GM18868 (cell line): ENCODE data around the gene TRIM14.
"Not testable (repeated sequence)": the region's sequence is repeated elsewhere in the genome, so short reads cannot be mapped to it uniquely, and the experiment has no call there.

ENCODE experiments used
- ATAC-seq: cut with Tn5 transposase; IDR thresholded peaks from one replicate; pipeline ENCODE4 v1.9.1; 2021; ENCODE audit warnings: mild to moderate bottlenecking, moderate library complexity; ENCODE audit not compliant: unreplicated experiment

TRIM14 gene

GRCh38 chr9:98108531-98109031, 10.4 kb downstream of the TRIM14 start:
- peak; percentile 81 for ATAC-seq

GRCh38 chr9:98107926-98108325, 11.1 kb downstream of the TRIM14 start:
- peak; percentile 23 for ATAC-seq

- ATAC-seq = no peak
Measured at GRCh38 chr9:98105006-98105405, 14.0 kb downstream of the TRIM14 start.

- no peak for ATAC-seq
Measured at GRCh38 chr9:98104445-98104881, 14.6 kb downstream of the TRIM14 start.

- ATAC-seq = peak; percentile 94
Measured at GRCh38 chr9:98101868-98102273, 17.2 kb downstream of the TRIM14 start.

- ATAC-seq = no peak
Measured at GRCh38 chr9:98101416-98101815, 17.6 kb downstream of the TRIM14 start.

- ATAC-seq = no peak
Measured at GRCh38 chr9:98100456-98100855, 18.6 kb downstream of the TRIM14 start.

GRCh38 chr9:98099898-98100297, 19.1 kb downstream of the TRIM14 start:
- ATAC-seq = no peak

GRCh38 chr9:98099346-98099745, 19.7 kb downstream of the TRIM14 start:
- ATAC-seq = no peak

- peak; percentile 39 for ATAC-seq
Measured at GRCh38 chr9:98097836-98098235, 21.2 kb downstream of the TRIM14 start.

GRCh38 chr9:98096091-98096490, 22.9 kb downstream of the TRIM14 start:
- ATAC-seq = no peak

- no peak for ATAC-seq
Measured at GRCh38 chr9:98095401-98095800, 23.6 kb downstream of the TRIM14 start.

GRCh38 chr9:98094851-98095250, 24.2 kb downstream of the TRIM14 start:
- no peak for ATAC-seq

- no peak for ATAC-seq
Measured at GRCh38 chr9:98094316-98094715, 24.7 kb downstream of the TRIM14 start.

GRCh38 chr9:98092613-98092931, 26.4 kb downstream of the TRIM14 start:
- no peak for ATAC-seq

- ATAC-seq = no peak
Measured at GRCh38 chr9:98091735-98092612, 27.0 kb downstream of the TRIM14 start.

- not testable (repeated sequence) for ATAC-seq
Measured at GRCh38 chr9:98090674-98091073, 28.3 kb downstream of the TRIM14 start.

GRCh38 chr9:98087420-98088354, 31.3 kb downstream of the TRIM14 start:
- ATAC-seq = no peak

GRCh38 chr9:98086461-98086860, 32.6 kb downstream of the TRIM14 start:
- ATAC-seq = no peak

- ATAC-seq = no peak
Measured at GRCh38 chr9:98085944-98086343, 33.1 kb downstream of the TRIM14 start.

- no peak for ATAC-seq
Measured at GRCh38 chr9:98085058-98085457, 34.0 kb downstream of the TRIM14 start.

GRCh38 chr9:98084396-98084795, 34.6 kb downstream of the TRIM14 start:
- ATAC-seq = no peak
